Measurements from ENCODE around the gene PDE3B.

GRCh38 chr11:14669958-14670357 lies 26.4 kb downstream of the PDE3B start:
- TF ChIP-seq POLR2A (IDR thresholded peaks at IDR 0.05) (no peak), CTCF (IDR thresholded peaks at IDR 0.05 in 8 of 11, conservative IDR thresholded peaks at IDR 0.05 in 3 of 11) (no peak)
